GM20000 (cell line): Measurements from ENCODE around the gene GALNT2.

Source experiments
- DNase-seq: peaks from one replicate; pipeline ENCODE4 v3.0.0; 2012; ENCODE audit warnings: low spot score
- TF ChIP-seq, protein P1 (sequence below): IDR thresholded peaks from 2 replicates; pipeline ENCODE4 v1.5.1; 2012; ENCODE audit warnings: mild to moderate bottlenecking, control low read depth; ENCODE audit errors: extremely low read depth, missing control alignments

Gene GALNT2

DNA sequence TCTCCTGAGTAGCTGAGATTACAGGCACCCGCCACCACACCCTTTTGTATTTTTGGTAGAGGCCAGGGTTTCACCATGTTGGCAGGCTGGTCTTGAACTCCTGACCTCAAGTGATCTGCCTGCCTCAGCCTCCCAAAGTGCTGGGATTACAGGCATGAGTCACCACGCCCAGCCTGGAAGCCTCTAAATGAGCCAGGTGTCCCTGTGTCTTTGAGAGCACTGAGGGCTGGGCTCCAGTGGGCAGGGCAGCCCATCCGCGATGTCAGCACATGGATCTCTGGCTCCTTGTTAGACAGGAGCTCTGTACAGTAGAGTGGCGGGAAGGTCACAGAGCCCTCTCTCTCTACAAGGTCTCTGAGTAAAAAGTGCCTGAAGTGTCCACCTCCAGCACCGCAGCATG, 234.8 kb downstream of the GALNT2 start:
- no peak for DNase-seq
- TF ChIP-seq, protein P1, sequence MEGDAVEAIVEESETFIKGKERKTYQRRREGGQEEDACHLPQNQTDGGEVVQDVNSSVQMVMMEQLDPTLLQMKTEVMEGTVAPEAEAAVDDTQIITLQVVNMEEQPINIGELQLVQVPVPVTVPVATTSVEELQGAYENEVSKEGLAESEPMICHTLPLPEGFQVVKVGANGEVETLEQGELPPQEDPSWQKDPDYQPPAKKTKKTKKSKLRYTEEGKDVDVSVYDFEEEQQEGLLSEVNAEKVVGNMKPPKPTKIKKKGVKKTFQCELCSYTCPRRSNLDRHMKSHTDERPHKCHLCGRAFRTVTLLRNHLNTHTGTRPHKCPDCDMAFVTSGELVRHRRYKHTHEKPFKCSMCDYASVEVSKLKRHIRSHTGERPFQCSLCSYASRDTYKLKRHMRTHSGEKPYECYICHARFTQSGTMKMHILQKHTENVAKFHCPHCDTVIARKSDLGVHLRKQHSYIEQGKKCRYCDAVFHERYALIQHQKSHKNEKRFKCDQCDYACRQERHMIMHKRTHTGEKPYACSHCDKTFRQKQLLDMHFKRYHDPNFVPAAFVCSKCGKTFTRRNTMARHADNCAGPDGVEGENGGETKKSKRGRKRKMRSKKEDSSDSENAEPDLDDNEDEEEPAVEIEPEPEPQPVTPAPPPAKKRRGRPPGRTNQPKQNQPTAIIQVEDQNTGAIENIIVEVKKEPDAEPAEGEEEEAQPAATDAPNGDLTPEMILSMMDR = no peak

DNA sequence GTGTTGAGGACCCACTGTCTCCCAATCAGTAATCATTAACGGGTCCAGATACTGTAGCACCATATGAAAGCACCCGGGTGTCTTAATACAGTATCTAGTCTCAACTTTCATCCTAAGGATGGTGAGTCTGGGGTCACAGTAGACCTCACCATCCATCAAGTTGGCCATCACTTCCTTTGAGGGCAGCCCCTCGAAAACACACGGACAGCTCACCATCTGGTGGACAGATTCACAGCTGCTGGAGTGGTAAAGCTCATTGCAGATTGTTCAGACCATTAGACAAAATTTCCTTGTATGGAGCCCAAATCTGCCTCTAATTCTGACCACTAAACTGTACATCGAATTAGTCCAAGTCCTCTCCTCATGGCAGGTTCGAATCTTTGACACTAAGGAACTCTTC, 236.0 kb downstream of the GALNT2 start:
- DNase-seq = no peak
- TF ChIP-seq, protein P1 = no peak

DNA sequence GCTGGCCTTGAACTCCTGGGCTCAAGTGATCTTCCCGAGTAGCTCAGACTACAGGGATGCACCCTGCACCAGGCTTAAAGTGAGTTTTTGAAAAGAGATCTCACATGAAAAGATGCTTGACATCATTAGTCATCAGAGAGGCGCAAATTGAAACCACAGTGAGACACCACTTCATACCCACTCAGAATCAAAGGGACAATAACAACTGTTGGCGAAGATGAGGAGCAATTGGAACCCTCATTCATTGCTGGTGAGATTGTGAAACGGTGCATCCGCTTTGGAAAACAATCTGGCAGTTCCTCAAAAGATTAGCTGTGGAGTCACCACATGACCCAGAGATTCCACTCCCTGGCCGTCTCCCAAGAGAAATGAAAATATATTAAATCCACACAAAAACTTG, 236.8 kb downstream of the GALNT2 start:
- DNase-seq = no peak

DNA sequence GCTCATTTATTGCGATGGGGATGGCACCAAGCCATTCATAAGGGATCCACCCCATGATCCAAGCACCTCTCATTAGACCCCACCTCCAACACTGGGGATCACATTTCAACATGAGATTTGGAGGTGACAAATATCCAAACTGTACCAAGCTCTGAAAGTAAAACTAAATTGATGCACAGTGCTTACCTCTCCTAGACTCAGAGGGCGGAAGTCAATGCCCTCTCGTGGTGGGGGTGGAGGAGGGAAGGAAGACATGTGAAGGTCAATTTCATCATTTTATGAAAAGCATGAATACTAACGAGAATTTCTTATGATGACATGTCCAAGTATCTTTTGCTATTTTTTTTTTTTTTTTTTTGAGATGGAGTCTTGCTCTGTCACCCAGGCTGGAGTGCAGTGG, 239.1 kb downstream of the GALNT2 start:
- TF ChIP-seq, protein P1 = no peak
- DNase-seq = no peak

More for the DNA sequence above, 236.8 kb downstream of the GALNT2 start:
- TF ChIP-seq, protein P1 = no peak

DNA sequence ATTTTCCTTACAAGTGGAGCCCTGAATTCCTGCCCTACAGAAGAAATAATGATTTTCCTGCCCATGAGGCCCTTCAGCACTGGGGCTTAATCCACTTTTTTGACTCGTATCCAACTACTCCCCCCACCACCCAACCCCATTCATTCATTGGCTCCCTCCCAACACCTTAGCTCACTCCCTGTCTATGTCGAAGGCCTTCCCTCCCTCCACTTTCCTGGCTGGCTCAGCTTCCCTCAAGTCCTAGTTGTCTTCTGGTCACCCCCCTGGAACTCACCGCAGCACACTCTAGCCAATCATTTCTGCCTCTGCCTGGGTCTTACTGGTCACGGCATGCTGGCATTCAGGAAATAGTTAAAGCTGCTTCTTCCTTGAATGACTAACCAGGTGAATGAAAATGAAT, 240.2 kb downstream of the GALNT2 start:
- no peak for DNase-seq
- TF ChIP-seq, protein P1 = no peak

DNA sequence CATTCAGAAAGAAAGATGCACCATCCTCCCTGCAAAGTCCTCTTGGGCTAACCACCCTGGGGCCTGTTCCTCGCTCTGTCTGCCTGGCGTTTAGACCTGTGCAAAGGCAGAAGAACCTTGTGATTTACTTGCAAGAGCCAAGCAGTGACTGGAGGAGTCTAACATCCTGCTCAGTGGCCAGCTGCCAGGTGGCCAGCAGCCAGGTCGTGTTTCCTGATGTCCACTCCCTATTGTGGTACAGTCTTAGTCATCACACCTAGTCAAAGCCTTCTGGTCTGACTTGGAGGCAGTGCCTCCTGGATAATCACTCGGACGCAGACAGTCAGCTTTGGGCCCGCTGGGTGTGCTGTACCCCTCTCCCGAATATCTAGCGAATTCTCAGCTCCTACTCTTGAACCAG, 241.0 kb downstream of the GALNT2 start:
- no peak for DNase-seq

DNA sequence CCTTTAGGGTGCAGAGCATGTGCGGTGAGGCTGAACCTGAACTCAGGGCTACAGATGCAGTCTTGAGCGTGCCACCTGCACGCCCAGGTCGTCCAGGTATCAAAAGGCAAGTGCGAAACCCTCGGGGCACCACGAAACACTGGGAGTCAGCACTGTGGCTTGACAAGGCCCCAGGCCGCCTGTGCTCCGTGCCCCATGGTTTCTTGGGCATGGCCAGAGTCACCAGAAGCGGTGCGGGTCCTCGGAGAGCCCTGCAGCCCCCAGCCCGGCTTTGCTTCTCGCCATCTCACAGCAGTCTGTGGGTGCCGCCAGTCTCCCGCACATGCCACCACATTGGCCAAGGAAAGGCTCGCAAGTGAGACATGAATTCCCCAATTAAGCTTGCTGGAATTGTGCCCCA, 241.8 kb downstream of the GALNT2 start:
- TF ChIP-seq, protein P1 = no peak
- DNase-seq = no peak

More for the DNA sequence above, 241.0 kb downstream of the GALNT2 start:
- TF ChIP-seq, protein P1 = no peak

DNA sequence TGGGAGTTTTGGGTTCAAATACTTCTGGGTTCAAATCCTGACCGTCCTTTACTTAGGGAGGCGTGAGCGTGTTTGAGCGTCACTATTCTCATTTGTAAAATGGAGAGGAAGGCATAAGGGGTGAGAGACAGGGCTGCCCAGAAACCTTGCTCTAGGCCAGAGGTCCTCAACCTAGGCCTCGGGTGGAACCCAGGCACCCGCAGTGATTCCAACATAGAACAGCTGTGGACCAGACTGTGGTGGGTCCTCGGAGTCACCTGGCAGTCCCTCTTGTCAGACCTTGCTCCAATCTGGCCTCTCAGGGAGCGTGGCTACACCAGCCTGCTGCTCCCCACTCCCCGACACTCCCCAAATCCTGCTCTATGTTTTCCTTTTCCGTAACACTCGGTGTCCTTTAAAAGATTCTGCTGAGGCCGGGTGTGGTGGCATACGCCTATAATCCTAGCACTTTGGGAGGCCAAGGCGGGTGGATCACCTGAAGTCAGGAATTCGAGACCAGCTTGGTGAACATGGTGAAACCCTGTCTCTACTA, 242.7 kb downstream of the GALNT2 start:
- TF ChIP-seq, protein P1 = no peak
- no peak for DNase-seq
